Mesenchymal stem cell (in vitro differentiated cells and primary cell): Measurements from ENCODE around the gene C9orf43.
"Not testable (repeated sequence)": the region's sequence is repeated elsewhere in the genome, so short reads cannot be mapped to it uniquely, and the experiment has no call there.

Experiments
- DNase-seq: peaks from one replicate; pipeline ENCODE4 v3.0.0-alpha.2; 2013
- H2AFZ ChIP-seq: one replicate; pipeline ENCODE4 v1.6.1; 2013; ENCODE audit warnings: low read depth, mild to moderate bottlenecking, control low read depth, inconsistent platforms, low read length, moderate library complexity
- H2AK5ac ChIP-seq: 2 replicates; pipeline ENCODE4 v1.6.1; 2013; ENCODE audit warnings: low read length, moderate library complexity, mild to moderate bottlenecking, inconsistent platforms; ENCODE audit not compliant: severe bottlenecking
- H2BK120ac ChIP-seq: one replicate; pipeline ENCODE4 v1.6.1; 2013; ENCODE audit warnings: low read depth, mild to moderate bottlenecking, inconsistent platforms, low read length, moderate library complexity
- H2BK12ac ChIP-seq, 2 experiments: one replicate each; pipeline ENCODE4 v1.6.1; 2013; ENCODE audit warnings: inconsistent platforms in 2 of 2, low read length in 2 of 2, mild to moderate bottlenecking in 2 of 2, moderate library complexity in 2 of 2, control low read depth in 1 of 2
- H2BK15ac ChIP-seq: one replicate; pipeline ENCODE4 v1.6.1; 2013; ENCODE audit warnings: mild to moderate bottlenecking, low read depth, inconsistent platforms; ENCODE audit not compliant: poor library complexity, severe bottlenecking
- H2BK5ac ChIP-seq: 2 replicates; pipeline ENCODE4 v1.6.1; 2013; ENCODE audit warnings: low read depth, mild to moderate bottlenecking, low read length, control low read depth, inconsistent platforms; ENCODE audit not compliant: poor library complexity, severe bottlenecking
- H3K14ac ChIP-seq, 2 experiments: one replicate each; pipeline ENCODE4 v1.6.1; 2013; ENCODE audit warnings: inconsistent platforms in 2 of 2, low read length in 2 of 2, control low read depth in 1 of 2, mild to moderate bottlenecking in 1 of 2, moderate library complexity in 1 of 2
- H3K18ac ChIP-seq, 2 experiments: one replicate each; pipeline ENCODE4 v1.6.1; 2013; ENCODE audit warnings: inconsistent platforms in 2 of 2, low read length in 2 of 2, control low read depth in 1 of 2, low read depth in 1 of 2, mild to moderate bottlenecking in 1 of 2
- H3K23ac ChIP-seq, 2 experiments: one replicate each; pipeline ENCODE4 v1.6.1; 2013; ENCODE audit warnings: inconsistent platforms in 2 of 2, low read length in 2 of 2, mild to moderate bottlenecking in 2 of 2, moderate library complexity in 2 of 2, control low read depth in 1 of 2
- H3K27ac ChIP-seq: 2 replicates; pipeline ENCODE4 v1.5.1; 2013; ENCODE audit warnings: mild to moderate bottlenecking, moderate library complexity, low read length, control low read depth, inconsistent platforms; ENCODE audit not compliant: poor library complexity, severe bottlenecking
- H3K27me3 ChIP-seq, 2 experiments: 2 replicates each; pipeline versions ENCODE4 v1.6.1 to v1.7.0; 2013; ENCODE audit warnings: low read length in 2 of 2, mild to moderate bottlenecking in 2 of 2, moderate library complexity in 2 of 2, control low read depth in 1 of 2, inconsistent platforms in 1 of 2; ENCODE audit not compliant: control insufficient read depth in 1 of 2, insufficient read depth in 1 of 2
- H3K36me3 ChIP-seq, 2 experiments: 2 replicates each; pipeline versions ENCODE4 v1.6.1 to v1.7.0; 2013; ENCODE audit warnings: low read length in 2 of 2, control low read depth in 1 of 2, inconsistent platforms in 1 of 2, low read depth in 1 of 2, mild to moderate bottlenecking in 1 of 2; ENCODE audit not compliant: insufficient read depth in 2 of 2, control insufficient read depth in 1 of 2
- H3K4ac ChIP-seq, 2 experiments: one replicate each; pipeline ENCODE4 v1.6.1; 2013; ENCODE audit warnings: inconsistent platforms in 2 of 2, low read length in 2 of 2, mild to moderate bottlenecking in 2 of 2, moderate library complexity in 2 of 2, control low read depth in 1 of 2, low read depth in 1 of 2
- H3K4me1 ChIP-seq: 2 replicates; pipeline ENCODE4 v1.6.1; 2013; ENCODE audit warnings: low read depth, low read length, control low read depth; ENCODE audit not compliant: control insufficient read depth, insufficient read depth
- H3K4me2 ChIP-seq: 2 replicates; pipeline ENCODE4 v1.6.1; 2013; ENCODE audit warnings: low read length, mild to moderate bottlenecking, inconsistent platforms; ENCODE audit not compliant: poor library complexity, severe bottlenecking
- H3K4me3 ChIP-seq, 2 experiments: 2 replicates each; pipeline versions ENCODE4 v1.5.1 to v1.7.0; 2013; ENCODE audit warnings: low read length in 2 of 2, mild to moderate bottlenecking in 2 of 2, control low read depth in 1 of 2, low read depth in 1 of 2; ENCODE audit not compliant: insufficient read depth in 1 of 2
- H3K79me1 ChIP-seq: replicated peaks from 2 replicates; pipeline ENCODE4 v1.6.1; 2013; ENCODE audit warnings: mild to moderate bottlenecking, control low read depth, low read length, inconsistent platforms; ENCODE audit not compliant: poor library complexity, severe bottlenecking
- H3K9ac ChIP-seq: 2 replicates; pipeline ENCODE4 v1.7.0; 2013; ENCODE audit warnings: mild to moderate bottlenecking, low read length, moderate library complexity
- H3K9me3 ChIP-seq: 2 replicates; pipeline ENCODE4 v1.7.0; 2013; ENCODE audit warnings: mild to moderate bottlenecking, low read length; ENCODE audit not compliant: control insufficient read depth
- H4K8ac ChIP-seq: one replicate; pipeline ENCODE4 v1.6.1; 2013; ENCODE audit warnings: inconsistent platforms, mild to moderate bottlenecking, low read length, moderate library complexity
- H4K91ac ChIP-seq: one replicate; pipeline ENCODE4 v1.6.1; 2013; ENCODE audit warnings: mild to moderate bottlenecking, low read length, inconsistent platforms
- WGBS: methylation state at CpG from one replicate; pipeline ENCODE4 v1.1.7; 2013; ENCODE audit warnings: mixed read lengths; 5-methylcytosine and 5-hydroxymethylcytosine counted together

Gene C9orf43

GRCh38 chr9:113428062-113428615, 17.6 kb downstream of the C9orf43 start:
- Histone ChIP-seq H2BK12ac (no peak overlapping the region), H3K4ac (no peak overlapping the region), H4K91ac (no peak overlapping the region), H3K4me1 (no peaks in the 10 kb centered on the region), H3K79me1 (no peaks in the 10 kb centered on the region), H3K27me3 (peaks cover 5 to 7% of the 10 kb centered on the region in 2 experiments), H2BK5ac (no peak overlapping the region), H3K9ac (no peak overlapping the region), H3K27ac (no peak overlapping the region), H3K4me2 (no peak overlapping the region), H3K9me3 (no peaks in the 10 kb centered on the region), H2AK5ac (no peak overlapping the region), H3K23ac (no peak overlapping the region), H3K14ac (no peak overlapping the region), H2BK120ac (no peak overlapping the region), H4K8ac (no peak overlapping the region), H3K36me3 (no peaks in the 10 kb centered on the region), H3K18ac (no peak overlapping the region), H3K4me3 (no peak overlapping the region), H2AFZ (no peak overlapping the region), H2BK15ac (no peak overlapping the region)
- WGBS, result 100% methylated on average over 1 of the region's 1 CpG
- no peak for DNase-seq

- Histone ChIP-seq H2AFZ (no peak overlapping the region), H2BK120ac (no peak overlapping the region), H2BK15ac (no peak overlapping the region), H2AK5ac (no peak overlapping the region), H3K14ac (no peak overlapping the region), H3K4me3 (no peak overlapping the region), H3K4ac (no peak overlapping the region), H3K18ac (no peak overlapping the region), H3K9ac (no peak overlapping the region), H3K79me1 (no peaks in the 10 kb centered on the region), H2BK12ac (no peak overlapping the region), H3K27ac (no peak overlapping the region), H3K9me3 (no peaks in the 10 kb centered on the region), H3K4me1 (no peaks in the 10 kb centered on the region), H3K27me3 (no peaks in the 10 kb centered on the region), H3K23ac (no peak overlapping the region), H2BK5ac (no peak overlapping the region), H3K36me3 (no peaks in the 10 kb centered on the region), H4K8ac (no peak overlapping the region), H4K91ac (no peak overlapping the region), H3K4me2 (no peak overlapping the region)
- DNase-seq, result no peak
Observed at GRCh38 chr9:113431191-113431590, 20.6 kb downstream of the C9orf43 start.

GRCh38 chr9:113436728-113437515, 26.4 kb downstream of the C9orf43 start:
- DNase-seq, result no peak
- Histone ChIP-seq H2BK15ac (no peak overlapping the region), H2AFZ (no peak overlapping the region), H3K27ac (no peak overlapping the region), H3K36me3 (no peaks in the 10 kb centered on the region), H3K4me3 (no peak overlapping the region), H3K79me1 (no peaks in the 10 kb centered on the region), H3K18ac (no peak overlapping the region), H2BK5ac (no peak overlapping the region), H3K23ac (no peak overlapping the region), H4K91ac (no peak overlapping the region), H3K27me3 (no peaks in the 10 kb centered on the region), H3K4me1 (peaks cover 1% of the 10 kb centered on the region), H2BK120ac (no peak overlapping the region), H3K14ac (no peak overlapping the region), H2BK12ac (no peak overlapping the region), H3K9ac (no peak overlapping the region), H2AK5ac (no peak overlapping the region), H3K4ac (no peak overlapping the region), H3K4me2 (no peak overlapping the region), H3K9me3 (no peaks in the 10 kb centered on the region), H4K8ac (no peak overlapping the region)
- WGBS, result 69% methylated on average over 3 of the region's 4 CpGs

GRCh38 chr9:113437716-113438115, 27.2 kb downstream of the C9orf43 start:
- not testable (repeated sequence) for H3K9me3 ChIP-seq, H3K14ac ChIP-seq, H3K27ac ChIP-seq, H3K9ac ChIP-seq, H2AK5ac ChIP-seq, H3K18ac ChIP-seq, H3K4ac ChIP-seq, H2BK12ac ChIP-seq, H3K23ac ChIP-seq, H3K27me3 ChIP-seq, H3K36me3 ChIP-seq, H3K4me3 ChIP-seq, H4K8ac ChIP-seq, H3K4me1 ChIP-seq, H2BK15ac ChIP-seq, H4K91ac ChIP-seq, H3K79me1 ChIP-seq, DNase-seq, H2AFZ ChIP-seq, H2BK120ac ChIP-seq, H3K4me2 ChIP-seq, H2BK5ac ChIP-seq
- no CpG with 5 or more reads among the region's 1 CpG for WGBS
